Diencephalon (tissue), 1 donor: ENCODE results near the gene METTL13. TPM values are rescaled to one million over a fixed set of nuclear protein-coding genes. Genes with fewer than 3 reads are reported as not detected.

Experiments used
- small RNA-seq: library from RNA; depleted of rRNA; stranded (forward); fragments of <200 nt; gene quantifications from one replicate; pipeline ENCODE3, GENCODE V24; 2014
- total RNA-seq: library from RNA; depleted of rRNA; stranded (reverse); fragments of >200 nt; gene quantifications from one replicate; pipeline ENCODE4 v1.2.3, GENCODE V29; 2014

METTL13 gene
- 18.5 TPM for total RNA-seq

GRCh38 chr1:171781176-171781875 is at the start of gene METTL13:
Gene METTL13, plus strand, starts transcription at chr1:171781660. Its CDS starts 308 bp downstream, at chr1:171781968.

GRCh38 chr1:171741872-171742576 is 39.4 kb upstream of the METTL13 start, which contains the start of gene VAMP4:
Gene VAMP4, minus strand, starts transcription at chr1:171742065. Its CDS starts 3,651 bp downstream, at chr1:171738414.

GRCh38 chr1:171841050-171841910 is 59.8 kb downstream of the METTL13 start, which contains the start of gene DNM3:
Gene DNM3, plus strand, starts transcription at chr1:171841498. Its CDS starts 159 bp downstream, at chr1:171841657.

Small RNA genes lying within 50 kb of the gene (small RNA-seq; reads per million reads assigned to genes)
- gene RF00601: not detected

Other genes starting within 250 kb of the METTL13 start
- gene MYOCOS, start 159.4 kb upstream of the METTL13 start, total RNA-seq: not detected
- not detected for gene MYOC, start 129.0 kb upstream of the METTL13 start, total RNA-seq
- gene VAMP4, start 39.6 kb upstream of the METTL13 start, total RNA-seq: 25.8 TPM
- gene DNM3, start 59.8 kb downstream of the METTL13 start, total RNA-seq: 72.0 TPM